Endothelial cell of umbilical vein (primary cell): ENCODE measurements around the gene MICALL2. TPM values are rescaled to one million over a fixed set of nuclear protein-coding genes. Genes with fewer than 3 reads are reported as not detected.

Experiments used
- BruUV-seq: library from RNA; stranded (reverse); fragments of 400-500 nt; replicated peaks from 2 replicates; lab custom pipeline; 2021; lab: Mats Ljungman, UMichigan
- CTCF ChIA-PET: fragments of 300-600, 350-600 bp; sonication (Branson Sonifier 250); formaldehyde crosslinking; loops from one replicate; lab custom pipeline; 2021; ENCODE audit warnings: antibody characterized with exemption, inconsistent platforms; lab: Charles Lee
- POLR2A ChIA-PET: fragments of 300-600, 350-600 bp; sonication (Branson Sonifier 250); formaldehyde crosslinking; loops from one replicate; lab custom pipeline; 2021; ENCODE audit warnings: antibody characterized with exemption, inconsistent platforms; lab: Charles Lee
- DNase-seq: peaks from one replicate; pipeline ENCODE4 v3.0.0-alpha.2; 2011; ENCODE audit warnings: low read depth, low spot score
- FAIRE-seq: peaks from 2 replicates; lab custom pipeline; 2011; peaks lifted over from hg19 to GRCh38; lab: Jason Lieb, UNC
- H2AFZ ChIP-seq: 2 replicates; pipeline ENCODE4 v1.6.0; 2012; ENCODE audit warnings: low read depth, low read length, control low read depth, inconsistent platforms
- H3K27ac ChIP-seq: 2 replicates; pipeline ENCODE4 v1.5.1; 2011; ENCODE audit warnings: low read depth, mild to moderate bottlenecking, control low read depth, low read length, moderate library complexity; ENCODE audit not compliant: insufficient read depth
- H3K27me3 ChIP-seq, 2 experiments: 2 replicates each; pipeline versions ENCODE4 v1.6.0 to v1.6.1; 2011; ENCODE audit warnings: low read length in 2 of 2, mixed read lengths in 1 of 2; ENCODE audit not compliant: control insufficient read depth in 2 of 2, insufficient read depth in 2 of 2
- H3K36me3 ChIP-seq, 2 experiments: 2 replicates in 1 of 2; 3 replicates in 1 of 2; pipeline ENCODE4 v1.5.1; 2011; ENCODE audit warnings: low read length in 2 of 2, mild to moderate bottlenecking in 1 of 2, moderate library complexity in 1 of 2; ENCODE audit not compliant: control insufficient read depth in 2 of 2, insufficient read depth in 2 of 2; ENCODE audit errors: extremely low read depth in 1 of 2
- H3K4me1 ChIP-seq: 3 replicates; pipeline ENCODE4 v1.5.1; 2011; ENCODE audit warnings: mild to moderate bottlenecking, low read length; ENCODE audit not compliant: control insufficient read depth, insufficient read depth; ENCODE audit errors: extremely low read depth
- H3K4me2 ChIP-seq: 2 replicates; pipeline ENCODE4 v1.6.1; 2011; ENCODE audit warnings: low read length, control low read depth, mixed read lengths; ENCODE audit not compliant: insufficient read depth
- H3K4me3 ChIP-seq, 3 experiments: fragments of 200-600 bp in 1 of 3; sonication (generic), shearing (Covaris generic) in 1 of 3; replicated peaks in 1 of 3; 2 replicates each; pipeline ENCODE4 v1.5.1; 2011 to 2016; ENCODE audit warnings: control low read depth in 3 of 3, low read length in 3 of 3, mild to moderate bottlenecking in 2 of 3, inconsistent platforms in 1 of 3, low read depth in 1 of 3, moderate library complexity in 1 of 3; ENCODE audit not compliant: insufficient read depth in 1 of 3
- H3K79me2 ChIP-seq: 2 replicates; pipeline ENCODE4 v1.6.0; 2012; ENCODE audit warnings: low read length, inconsistent platforms; ENCODE audit not compliant: control insufficient read depth, insufficient read depth
- H3K9ac ChIP-seq: replicated peaks from 2 replicates; pipeline ENCODE3; 2011; ENCODE audit warnings: low read length, control low read depth; ENCODE audit not compliant: insufficient read depth; ENCODE audit errors: extremely low read depth
- H3K9me1 ChIP-seq: replicated peaks from 3 replicates; pipeline ENCODE4 v1.6.0; 2011; ENCODE audit warnings: mild to moderate bottlenecking, low read length; ENCODE audit not compliant: control insufficient read depth, insufficient read depth; ENCODE audit errors: extremely low read depth
- H3K9me3 ChIP-seq: replicated peaks from 2 replicates; pipeline ENCODE4 v1.5.1; 2012; ENCODE audit warnings: low read length, inconsistent platforms; ENCODE audit not compliant: control insufficient read depth, insufficient read depth
- H4K20me1 ChIP-seq: replicated peaks from 2 replicates; pipeline ENCODE3; 2011; ENCODE audit warnings: mild to moderate bottlenecking, low read length; ENCODE audit not compliant: control insufficient read depth, insufficient read depth; ENCODE audit errors: extremely low read depth
- CTCF ChIP-seq, 2 donors: IDR thresholded peaks; 1 replicate in 1 of 2; 2 replicates in 1 of 2; pipeline ENCODE4 v1.5.1; 2011; ENCODE audit warnings: low read length in 2 of 2, mild to moderate bottlenecking in 2 of 2, moderate library complexity in 2 of 2, control low read depth in 1 of 2, inconsistent platforms in 1 of 2, low read depth in 1 of 2; ENCODE audit not compliant: insufficient read depth in 1 of 2; ENCODE audit errors: extremely low read depth in 1 of 2
- EZH2 ChIP-seq: IDR thresholded peaks from 2 replicates; pipeline ENCODE4 v1.6.1; 2012; ENCODE audit warnings: borderline replicate concordance, low read depth, mild to moderate bottlenecking, moderate library complexity, low read length, inconsistent platforms; ENCODE audit not compliant: severe bottlenecking
- GATA2 ChIP-seq: IDR thresholded peaks from 2 replicates; pipeline ENCODE4 v1.7.0; 2011; ENCODE audit warnings: low read depth, mild to moderate bottlenecking, moderate library complexity, mixed read lengths, low read length; ENCODE audit not compliant: insufficient read length, insufficient read depth
- MAX ChIP-seq: IDR thresholded peaks from 2 replicates; pipeline ENCODE4 v1.6.1; 2011; ENCODE audit not compliant: insufficient read depth, insufficient read length
- POLR2A ChIP-seq: IDR thresholded peaks from 2 replicates; pipeline ENCODE4 v1.6.1; 2012; ENCODE audit warnings: low read depth, mild to moderate bottlenecking, control low read depth, low read length
- POLR2AphosphoS5 ChIP-seq: IDR thresholded peaks from 2 replicates; pipeline ENCODE4 v1.6.1; 2012; ENCODE audit warnings: low read depth, mild to moderate bottlenecking, control low read depth, low read length, moderate library complexity; ENCODE audit not compliant: insufficient read depth
- dilution Hi-C: fragments of 300-500 bp; cut with MboI; formaldehyde crosslinking; loops from one replicate; pipeline ENCODE4 v1.15.0; 2019; ENCODE audit warnings: low sequenced_read_pairs; ENCODE audit not compliant: extremely low pct_ligation_motif_present
- intact Hi-C: fragments of 100-400 bp; cut with micrococcal nuclease; formaldehyde crosslinking; loops from one replicate; pipeline ENCODE4 v1.10.0; 2022
- polyA plus RNA-seq, 4 experiments: library from polyadenylated mRNA; depleted of rRNA in 3 of 4; stranded (reverse) in 3 of 4; unstranded in 1 of 4; fragments of >200 nt; gene quantifications; 2 replicates each; pipeline versions ENCODE4 v1.2.1 to v1.2.3, GENCODE V29; 2011 to 2012; ENCODE audit warnings: missing spikeins in 1 of 4
- total RNA-seq: library from RNA; stranded (reverse); gene quantifications from 2 replicates; pipeline ENCODE4 v1.2.3, GENCODE V29; 2021

MICALL2 gene
- total and polyA plus RNA-seq, 2 donors (not counting 3 experiments of a cell fraction or from before 2014, with no cell fraction given) = 29.8 to 46.3 TPM

- H3K9ac ChIP-seq = no peak overlapping the region
- ChIA-PET POLR2A (no interaction called here), CTCF (interaction anchor here (0.8 kb wide), 1 partner anchor 13 kb away, joined by 3 read pairs; no protein-coding TSS in a partner anchor)
- H3K4me3 ChIP-seq = no peak overlapping the region
- dilution Hi-C loops = no loop called here
- no peaks in the 10 kb centered on the region for H3K9me1 ChIP-seq
- no TSS peak for BruUV-seq
- intact Hi-C loops = no loop called here
- no peaks in the 10 kb centered on the region for H3K36me3 ChIP-seq
- no peak for DNase-seq
- FAIRE-seq = no peak
- TF ChIP-seq CTCF (IDR thresholded peaks at IDR 0.05; ENCODE audit: extremely low read depth in 1 of 2, insufficient read depth in 1 of 2, low read depth in 1 of 2, low read length in 2 of 2) (no peak), MAX (no peak), EZH2 (no peak), POLR2A (no peak), POLR2AphosphoS5 (no peak), GATA2 (no peak)
- H3K27me3 ChIP-seq = no peaks in the 10 kb centered on the region
- no peaks in the 10 kb centered on the region for H3K79me2 ChIP-seq
- H3K9me3 ChIP-seq = no peaks in the 10 kb centered on the region
- H3K4me1 ChIP-seq = no peaks in the 10 kb centered on the region
- H2AFZ ChIP-seq = no peak overlapping the region
- no peak overlapping the region for H3K27ac ChIP-seq
- H3K4me2 ChIP-seq = no peak overlapping the region
- no peaks in the 10 kb centered on the region for H4K20me1 ChIP-seq
These were observed 73.3 kb downstream of the MICALL2 start for GRCh38 chr7:1385809-1386622.
